ENCODE measurements around the gene NATD1. TPM values are rescaled to one million over a fixed set of nuclear protein-coding genes. Genes with fewer than 3 reads are reported as not detected.

Gene NATD1
- total and polyA plus RNA-seq, 2 of the 8 experiments (the other 6 are each of a cell fraction or from before 2014, with no cell fraction given), result 5.4 to 8.4 TPM

DNA sequence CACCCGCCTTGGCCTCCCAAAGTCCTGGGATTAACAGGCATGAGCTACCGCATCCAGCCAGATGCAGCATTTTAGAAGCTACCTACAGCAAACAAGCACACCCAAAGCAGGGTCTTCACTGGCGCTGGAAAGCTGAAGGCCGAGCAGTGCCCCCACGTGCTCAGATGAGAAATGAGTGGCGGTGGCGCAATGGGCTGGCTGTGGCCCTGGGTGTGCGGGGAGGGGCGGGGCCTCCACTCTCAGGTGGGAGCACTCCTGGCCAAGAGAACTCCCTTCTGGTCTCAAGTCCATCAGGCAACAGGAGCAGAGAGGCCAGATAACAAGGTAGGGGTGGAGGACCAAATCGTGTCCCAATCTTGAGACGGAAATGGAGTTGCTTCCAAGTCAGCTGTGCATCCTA is 51.3 kb downstream of the NATD1 start:
- Histone ChIP-seq H3K56ac (replicated peaks; ENCODE audit: insufficient read length, low read depth, low read length) (no peak overlapping the region), H3K4me1 (replicated peaks in 1 of 4; ENCODE audit: control insufficient read depth in 3 of 4, insufficient read depth in 4 of 4, low read length in 3 of 4) (peaks cover 16 to 31% (median 24%) of the 10 kb centered on the region in 4 experiments), H2AFZ (ENCODE audit: low read length) (no peak overlapping the region), H3K27me3 (replicated peaks in 1 of 4; ENCODE audit: control insufficient read depth in 3 of 4, extremely low read depth in 1 of 4, insufficient read depth in 3 of 4, low read length in 3 of 4) (no peaks in the 10 kb centered on the region; a peak in 1 of 7 replicates), H3K14ac (ENCODE audit: insufficient read length) (no peak overlapping the region), H2BK20ac (ENCODE audit: low read length) (no peak overlapping the region), H3K36me3 (ENCODE audit: control insufficient read depth in 2 of 4, insufficient read depth in 4 of 4, low read length in 3 of 4) (peaks cover 6 to 19% (median 11%) of the 10 kb centered on the region in 4 experiments; a peak in 7 of 8 replicates), H2BK5ac (ENCODE audit: low read depth, low read length) (no peak overlapping the region), H3K4me2 (ENCODE audit: insufficient read depth in 1 of 2, low read depth in 2 of 2, low read length in 2 of 2) (no peak overlapping the region; a peak in 1 of 4 replicates), H4K8ac (ENCODE audit: extremely low read depth, insufficient read depth, low read length) (no peak overlapping the region), H4K20me1 (replicated peaks in 1 of 2; ENCODE audit: control insufficient read depth in 1 of 2, insufficient read depth in 2 of 2, low read length in 2 of 2) (peaks cover 31 to 65% of the 10 kb centered on the region in 2 experiments), H2BK12ac (ENCODE audit: low read depth, low read length) (no peak overlapping the region), H3K9ac (replicated peaks in 1 of 4; ENCODE audit: extremely low read depth in 1 of 4, low read depth in 3 of 4, low read length in 3 of 4) (no peak overlapping the region), H2BK120ac (replicated peaks; ENCODE audit: low read depth, low read length) (no peak overlapping the region), H3K23me2 (ENCODE audit: low read depth, low read length) (no peaks in the 10 kb centered on the region; the same call in 1 of the 2 replicates), H3K18ac (ENCODE audit: extremely low read depth, low read length) (no peak overlapping the region), H3K4me3 (ENCODE audit: extremely low read depth in 1 of 4, insufficient read depth in 2 of 4, low read depth in 3 of 4, low read length in 4 of 4) (no peak overlapping the region), H4K5ac (ENCODE audit: insufficient read length, low read depth, low read length) (no peak overlapping the region), H3K79me1 (ENCODE audit: low read depth, low read length) (peaks cover 27% of the 10 kb centered on the region), H4K91ac (replicated peaks; ENCODE audit: insufficient read length, low read length) (no peak overlapping the region), H3K9me3 (ENCODE audit: insufficient read depth in 2 of 2, low read depth in 1 of 2, low read length in 1 of 2) (no peaks in the 10 kb centered on the region), H2BK15ac (ENCODE audit: low read length) (no peak overlapping the region), H2AK5ac (ENCODE audit: low read depth, low read length) (no peak overlapping the region), H3K27ac (ENCODE audit: low read depth, low read length) (no peak overlapping the region), H3K4ac (replicated peaks; ENCODE audit: insufficient read length, low read depth, low read length) (no peak overlapping the region), H3K79me2 (ENCODE audit: control insufficient read depth in 1 of 2, insufficient read depth in 2 of 2, low read length in 2 of 2) (peaks cover 9 to 85% of the 10 kb centered on the region in 2 experiments; a peak in 3 of 4 replicates), H3K23ac (ENCODE audit: insufficient read length) (no peak overlapping the region)
- POLR2A ChIA-PET (ENCODE audit: partially characterized antibody), result interaction anchor here (0.6 to 4.0 kb wide), 6 partner anchors 10 to 202 kb away, joined by 3 to 42 read pairs (median 4); partner anchors contain the start of gene TMEM11
- 94% methylated on average over 11 of the region's 11 CpGs; no CpG with 5 or more reads in 1 of the 2 experiments for WGBS, 2 experiments (ENCODE audit: extremely low coverage in 1 of 2, insufficient coverage in 1 of 2, insufficient read length in 1 of 2, insufficient replicate concordance in 2 of 2, low coverage in 1 of 2, low lambda C conversion rate in 2 of 2, missing lambda C conversion rate in 1 of 2)
- no peak for FAIRE-seq
- CTCF ChIA-PET (ENCODE audit: partially characterized antibody), result interaction anchor here (0.5 to 3.6 kb wide), 6 partner anchors 10 to 90 kb away, joined by 3 to 18 read pairs (median 4); no protein-coding TSS in a partner anchor
- DNase-seq (ENCODE audit: low read depth in 1 of 2, low spot score in 2 of 2), result no peak
- TF ChIP-seq TBP (IDR thresholded peaks at IDR 0.05; ENCODE audit: low read depth, low read length) (no peak), SUZ12 (IDR thresholded peaks at IDR 0.05; ENCODE audit: low read length) (no peak), BACH1 (IDR thresholded peaks at IDR 0.05; ENCODE audit: low read length) (no peak), E2F6 (IDR thresholded peaks at IDR 0.05) (no peak), POU5F1 (IDR thresholded peaks at IDR 0.05; ENCODE audit: low read depth, low read length) (no peak), RFX5 (IDR thresholded peaks at IDR 0.05; ENCODE audit: borderline replicate concordance, low read depth, low read length) (no peak), TCF12 (IDR thresholded peaks at IDR 0.05; ENCODE audit: low read depth, low read length) (no peak), BCL11A (IDR thresholded peaks at IDR 0.05; ENCODE audit: low read depth in 2 of 2, low read length in 2 of 2) (no peak)
